GM12891 (cell line): Measurements from ENCODE around the gene OR1M1.
"Not testable (repeated sequence)": the region's sequence is repeated elsewhere in the genome, so short reads cannot be mapped to it uniquely, and the experiment has no call there.

Experiments used
- DNase-seq: peaks from one replicate; pipeline ENCODE4 v3.0.0; 2011; ENCODE audit warnings: low spot score; ENCODE audit not compliant: insufficient read length
- FAIRE-seq: peaks from 2 replicates; lab custom pipeline; 2011; peaks lifted over from hg19 to GRCh38; lab: Jason Lieb, UNC
- PAX5 ChIP-seq: IDR thresholded peaks from 2 replicates; pipeline ENCODE4 v1.6.1; 2011; ENCODE audit warnings: low read length, moderate library complexity, mild to moderate bottlenecking; ENCODE audit not compliant: insufficient read depth, severe bottlenecking
- POLR2A ChIP-seq: IDR thresholded peaks from 2 replicates; pipeline ENCODE4 v1.6.1; 2011; ENCODE audit warnings: low read depth, low read length, control low read depth
- POLR2AphosphoS5 ChIP-seq: IDR thresholded peaks from 2 replicates; pipeline ENCODE4 v1.6.1; 2011; ENCODE audit warnings: low read depth, low read length, control low read depth
- POU2F2 ChIP-seq: IDR thresholded peaks from 2 replicates; pipeline ENCODE4 v1.6.1; 2011; ENCODE audit warnings: low read depth, mild to moderate bottlenecking, control low read depth, low read length, moderate library complexity
- SPI1 ChIP-seq: IDR thresholded peaks from 2 replicates; pipeline ENCODE4 v1.6.1; 2011; ENCODE audit warnings: low read depth, low read length, control low read depth
- TAF1 ChIP-seq: IDR thresholded peaks from 2 replicates; pipeline ENCODE4 v1.6.1; 2011; ENCODE audit warnings: low read depth, low read length, control low read depth

Gene OR1M1

GRCh38 chr19:9054207-9054606, 32.7 kb upstream of the OR1M1 start:
- TF ChIP-seq PAX5, result no peak
- no peak for TF ChIP-seq POU2F2
- TF ChIP-seq POLR2A, result no peak
- no peak for TF ChIP-seq POLR2AphosphoS5
- no peak for TF ChIP-seq TAF1
- no peak for TF ChIP-seq SPI1
- DNase-seq, result no peak
- FAIRE-seq, result no peak

- DNase-seq (no peak), FAIRE-seq (no peak)
- TF ChIP-seq SPI1 (no peak), TAF1 (no peak), PAX5 (no peak), POLR2A (no peak), POLR2AphosphoS5 (no peak), POU2F2 (no peak)
These were observed 32.1 kb upstream of the OR1M1 start for GRCh38 chr19:9054765-9055164.

- not testable (repeated sequence) for FAIRE-seq, DNase-seq
These were observed 30.7 kb upstream of the OR1M1 start for GRCh38 chr19:9056131-9056530.

GRCh38 chr19:9057505-9058258, 29.2 kb upstream of the OR1M1 start:
- no peak for FAIRE-seq
- TF ChIP-seq POLR2A (no peak), POU2F2 (no peak), PAX5 (no peak), SPI1 (no peak), POLR2AphosphoS5 (no peak), TAF1 (no peak)
- no peak for DNase-seq

GRCh38 chr19:9058905-9059667, 27.8 kb upstream of the OR1M1 start:
- TF ChIP-seq SPI1 (no peak), POLR2AphosphoS5 (no peak), TAF1 (no peak), PAX5 (no peak), POLR2A (no peak), POU2F2 (no peak)
- FAIRE-seq (no peak), DNase-seq (no peak)

GRCh38 chr19:9060564-9061340, 26.1 kb upstream of the OR1M1 start:
- FAIRE-seq (no peak), DNase-seq (no peak)
- no peak for TF ChIP-seq POLR2A
- TF ChIP-seq POLR2AphosphoS5, result no peak
- TF ChIP-seq TAF1, result no peak
- TF ChIP-seq PAX5, result no peak
- TF ChIP-seq POU2F2, result no peak
- no peak for TF ChIP-seq SPI1

- no peak for DNase-seq
- TF ChIP-seq POLR2A (no peak), SPI1 (no peak), PAX5 (no peak), POLR2AphosphoS5 (no peak)
- FAIRE-seq, result no peak
These were observed 25.0 kb upstream of the OR1M1 start for GRCh38 chr19:9061879-9062278.

- TF ChIP-seq SPI1 (no peak), POU2F2 (no peak), PAX5 (no peak), TAF1 (no peak), POLR2A (no peak), POLR2AphosphoS5 (no peak)
- FAIRE-seq (no peak), DNase-seq (no peak)
These were observed 21.3 kb upstream of the OR1M1 start for GRCh38 chr19:9065457-9066014.

GRCh38 chr19:9070066-9070465, 16.8 kb upstream of the OR1M1 start:
- DNase-seq, result no peak
- FAIRE-seq, result no peak
- no peak for TF ChIP-seq SPI1
- no peak for TF ChIP-seq POLR2A
- TF ChIP-seq POLR2AphosphoS5, result no peak
- no peak for TF ChIP-seq PAX5
- no peak for TF ChIP-seq POU2F2
- TF ChIP-seq TAF1, result no peak

- not testable (repeated sequence) for DNase-seq, FAIRE-seq
These were observed 15.1 kb upstream of the OR1M1 start for GRCh38 chr19:9071720-9072119.
